Mesothelial cell of epicardium (in vitro differentiated cells): ENCODE data around the gene ACIN1. TPM values are rescaled to one million over a fixed set of nuclear protein-coding genes. Genes with fewer than 3 reads are reported as not detected.

Experiments used
- DNase-seq, 2 experiments: peaks; one replicate each; pipeline ENCODE4 v3.0.0; 2021; ENCODE audit warnings: low spot score in 2 of 2; ENCODE audit not compliant: unreplicated experiment in 2 of 2
- H3K27ac Mint-ChIP-seq: 2 replicates; pipeline ENCODE4 v1.8.0; 2021; ENCODE audit warnings: mixed read lengths
- H3K27me3 Mint-ChIP-seq: 2 replicates; pipeline ENCODE4 v1.8.0; 2021; ENCODE audit warnings: low read depth, mixed read lengths
- H3K36me3 Mint-ChIP-seq: 2 replicates; pipeline ENCODE4 v1.8.0; 2021; ENCODE audit warnings: mixed read lengths
- H3K4me1 Mint-ChIP-seq: 2 replicates; pipeline ENCODE4 v1.8.0; 2021; ENCODE audit warnings: mixed read lengths
- H3K4me3 Mint-ChIP-seq: 2 replicates; pipeline ENCODE4 v1.8.0; 2021; ENCODE audit warnings: mild to moderate bottlenecking, moderate library complexity, mixed read lengths
- H3K9me3 Mint-ChIP-seq: 2 replicates; pipeline ENCODE4 v1.8.0; 2021; ENCODE audit warnings: mixed read lengths
- total RNA-seq: library from RNA; stranded (reverse); gene quantifications from 3 replicates; pipeline ENCODE4 v1.2.1, GENCODE V29; 2021
- TF ChIP-seq, protein P1 (sequence below): fragments of 200-600 bp; sonication (generic); IDR thresholded peaks from one replicate; pipeline ENCODE4 v1.5.0; 2021; ENCODE audit warnings: antibody characterized with exemption; ENCODE audit not compliant: unreplicated experiment

Gene ACIN1
- total RNA-seq, 1 donor from 2014 or later = 401 TPM

DNA sequence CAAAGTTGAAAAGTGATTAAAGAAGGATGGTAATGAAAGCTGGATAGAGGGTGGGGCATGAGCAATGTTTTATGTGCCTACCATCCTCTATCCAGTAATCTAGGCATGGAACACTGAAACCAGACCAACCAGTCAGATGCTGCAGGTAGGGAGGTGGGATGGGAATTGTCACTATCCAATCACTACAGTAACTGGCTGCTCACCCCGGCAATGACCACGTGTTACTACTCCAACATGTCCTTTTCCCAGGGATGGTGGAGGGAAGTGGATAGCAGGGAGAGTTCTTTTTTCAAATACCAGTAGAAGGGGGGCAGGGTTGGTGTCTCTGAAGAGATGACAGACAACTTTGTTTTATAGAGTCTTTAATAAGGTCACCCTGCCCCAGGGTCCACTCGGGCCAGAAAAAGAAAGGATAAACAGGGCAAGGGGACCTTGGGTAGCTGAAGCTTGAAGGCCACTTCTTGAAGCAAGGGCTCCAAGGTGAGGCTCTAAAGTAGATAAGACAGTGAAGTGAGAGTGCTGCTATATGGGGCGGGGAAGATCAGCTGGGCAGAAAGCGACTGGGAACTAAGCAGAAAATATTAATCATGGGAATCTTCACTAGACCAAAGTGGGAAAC, 22.9 kb downstream of the ACIN1 start:
- TF ChIP-seq, protein P1, sequence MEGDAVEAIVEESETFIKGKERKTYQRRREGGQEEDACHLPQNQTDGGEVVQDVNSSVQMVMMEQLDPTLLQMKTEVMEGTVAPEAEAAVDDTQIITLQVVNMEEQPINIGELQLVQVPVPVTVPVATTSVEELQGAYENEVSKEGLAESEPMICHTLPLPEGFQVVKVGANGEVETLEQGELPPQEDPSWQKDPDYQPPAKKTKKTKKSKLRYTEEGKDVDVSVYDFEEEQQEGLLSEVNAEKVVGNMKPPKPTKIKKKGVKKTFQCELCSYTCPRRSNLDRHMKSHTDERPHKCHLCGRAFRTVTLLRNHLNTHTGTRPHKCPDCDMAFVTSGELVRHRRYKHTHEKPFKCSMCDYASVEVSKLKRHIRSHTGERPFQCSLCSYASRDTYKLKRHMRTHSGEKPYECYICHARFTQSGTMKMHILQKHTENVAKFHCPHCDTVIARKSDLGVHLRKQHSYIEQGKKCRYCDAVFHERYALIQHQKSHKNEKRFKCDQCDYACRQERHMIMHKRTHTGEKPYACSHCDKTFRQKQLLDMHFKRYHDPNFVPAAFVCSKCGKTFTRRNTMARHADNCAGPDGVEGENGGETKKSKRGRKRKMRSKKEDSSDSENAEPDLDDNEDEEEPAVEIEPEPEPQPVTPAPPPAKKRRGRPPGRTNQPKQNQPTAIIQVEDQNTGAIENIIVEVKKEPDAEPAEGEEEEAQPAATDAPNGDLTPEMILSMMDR = no peak
- Mint-ChIP-seq H3K4me1 (peaks cover 39% of the 10 kb centered on the region), H3K4me3 (peak overlapping the region; percentile 93), H3K36me3 (peaks cover 12% of the 10 kb centered on the region), H3K27ac (peak overlapping the region; percentile 93), H3K9me3 (no peaks in the 10 kb centered on the region), H3K27me3 (no peaks in the 10 kb centered on the region)
- DNase-seq = no peak

DNA sequence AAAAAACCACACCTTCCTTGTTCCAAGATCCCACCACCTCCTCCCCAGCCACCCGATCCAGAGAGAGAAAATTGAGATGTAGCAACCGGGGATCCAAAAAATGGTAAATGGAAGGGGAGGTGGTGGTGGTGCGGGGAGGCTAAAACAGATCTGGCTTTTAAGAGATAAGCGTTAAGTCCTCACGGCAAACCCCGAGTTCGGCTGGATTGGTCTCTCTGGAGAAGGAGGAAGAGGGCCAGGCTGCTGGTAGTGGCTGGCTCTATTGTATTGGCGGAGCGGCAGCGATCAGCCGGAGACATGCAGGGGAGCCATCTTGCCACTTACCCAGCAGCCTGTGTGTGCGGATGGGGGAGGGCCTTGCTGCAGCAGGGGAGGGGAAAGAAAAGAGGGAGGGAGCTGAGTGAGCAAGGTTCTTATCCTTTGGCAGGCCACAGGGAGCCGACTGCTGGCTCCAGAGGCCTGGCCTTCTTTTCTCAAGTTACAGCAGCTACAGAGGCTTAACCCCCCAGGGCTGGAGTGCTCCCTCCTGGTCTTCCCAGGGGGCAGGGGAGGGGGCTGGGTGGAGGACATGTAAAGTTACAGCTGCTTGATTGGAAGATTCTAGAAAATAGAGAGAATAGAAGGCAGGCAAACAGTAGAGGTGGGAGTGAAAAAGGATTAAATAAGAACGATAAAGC, 23.6 kb downstream of the ACIN1 start:
- Mint-ChIP-seq H3K4me3 (peak overlapping the region; percentile 93), H3K27ac (peak overlapping the region; percentile 93), H3K9me3 (no peaks in the 10 kb centered on the region), H3K4me1 (peaks cover 39% of the 10 kb centered on the region), H3K27me3 (no peaks in the 10 kb centered on the region), H3K36me3 (peaks cover 12% of the 10 kb centered on the region)
- TF ChIP-seq, protein P1 = no peak
- DNase-seq = peak in 1 of 2 experiments; percentile 76

- no peaks in the 10 kb centered on the region for H3K27me3 Mint-ChIP-seq
- peak overlapping the region; percentile 93 for H3K4me3 Mint-ChIP-seq
- no peak for DNase-seq
- peak overlapping the region; percentile 93 for H3K27ac Mint-ChIP-seq
- peaks cover 46% of the 10 kb centered on the region for H3K4me1 Mint-ChIP-seq
- H3K9me3 Mint-ChIP-seq = no peaks in the 10 kb centered on the region
- TF ChIP-seq, protein P1 = no peak
- peaks cover 19% of the 10 kb centered on the region for H3K36me3 Mint-ChIP-seq
Measured at GRCh38 chr14:23070262-23071129, 24.4 kb downstream of the ACIN1 start.

- Mint-ChIP-seq H3K9me3 (no peaks in the 10 kb centered on the region), H3K4me3 (peak overlapping the region; percentile 93), H3K4me1 (peaks cover 47% of the 10 kb centered on the region), H3K36me3 (peaks cover 18% of the 10 kb centered on the region), H3K27me3 (no peaks in the 10 kb centered on the region), H3K27ac (peak overlapping the region; percentile 95)
- no peak for DNase-seq
- TF ChIP-seq, protein P1 = no peak
Measured at GRCh38 chr14:23069413-23069806, 25.5 kb downstream of the ACIN1 start.

DNA sequence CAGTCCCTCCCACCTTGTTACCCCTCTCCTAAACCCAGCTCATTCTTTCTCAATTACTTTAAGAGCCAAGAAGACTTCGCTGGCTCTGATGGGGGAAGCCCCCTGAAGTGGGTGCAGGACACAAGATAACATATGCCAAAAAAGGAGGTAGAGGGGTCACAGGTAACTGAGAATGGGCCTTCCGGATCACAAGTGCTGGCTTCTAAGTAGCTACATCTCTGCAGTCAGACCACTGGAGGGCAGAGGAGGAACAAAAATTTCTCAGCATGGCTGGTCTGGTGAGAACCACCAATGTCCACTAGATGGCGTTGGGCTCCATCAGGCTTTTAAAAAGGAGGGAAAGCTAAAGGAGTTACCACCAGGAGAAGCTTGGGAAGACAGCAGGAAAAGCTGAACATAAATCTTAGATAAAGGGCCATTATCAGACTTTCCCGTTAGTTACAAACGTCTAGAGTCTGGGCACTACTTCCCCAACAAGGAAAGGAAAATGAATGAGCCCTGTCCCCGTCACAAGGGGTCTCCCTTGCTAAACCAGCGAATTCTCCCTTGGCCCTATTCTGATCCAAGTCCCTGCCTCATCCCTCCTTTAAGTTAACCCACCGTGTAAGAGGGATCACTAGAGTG, 26.0 kb downstream of the ACIN1 start:
- Mint-ChIP-seq H3K4me1 (peaks cover 49% of the 10 kb centered on the region), H3K4me3 (peak overlapping the region; percentile 51), H3K27me3 (no peaks in the 10 kb centered on the region), H3K27ac (peak overlapping the region; percentile 95), H3K36me3 (peaks cover 20% of the 10 kb centered on the region), H3K9me3 (no peaks in the 10 kb centered on the region)
- DNase-seq = peak in 1 of 2 experiments; percentile 80
- TF ChIP-seq, protein P1 = peak; percentile 88
